Thyroid gland (tissue), 4 donors: Measurements from ENCODE around the gene SPTBN2. TPM values are rescaled to one million over a fixed set of nuclear protein-coding genes. Genes with fewer than 3 reads are reported as not detected.

Source experiments
- DNase-seq, 2 donors: peaks; one replicate each; pipeline ENCODE4 v3.0.0-alpha.2; 2019
- H3K27ac ChIP-seq, 3 donors: fragments of 200-600 bp; sonication (generic); 1 replicate in 2 of 3; 2 replicates in 1 of 3; pipeline ENCODE4 v1.5.1; 2016 to 2019; ENCODE audit warnings: mild to moderate bottlenecking in 1 of 3, moderate library complexity in 1 of 3
- H3K27me3 ChIP-seq: fragments of 200-600 bp; sonication (generic); one replicate; pipeline ENCODE4 v1.5.1; 2019
- H3K36me3 ChIP-seq, 2 donors: fragments of 200-600 bp; sonication (generic); one replicate each; pipeline ENCODE4 v1.5.1; 2016 to 2019
- H3K4me1 ChIP-seq, 2 donors: fragments of 200-600 bp; sonication (generic); one replicate each; pipeline ENCODE4 v1.5.1; 2017 to 2019
- H3K4me3 ChIP-seq, 3 donors: fragments of 200-600 bp; sonication (generic); replicated peaks in 1 of 3; 1 replicate in 2 of 3; 2 replicates in 1 of 3; pipeline ENCODE4 v1.5.1; 2016; ENCODE audit warnings: mild to moderate bottlenecking in 1 of 3
- H3K9me3 ChIP-seq: fragments of 200-600 bp; sonication (generic); one replicate; pipeline ENCODE4 v1.5.1; 2017
- CTCF ChIP-seq, 6 experiments: fragments of 200-600 bp in 3 of 6; fragments of 450-650 bp in 3 of 6; sonication (generic) in 3 of 6; IDR thresholded peaks; one replicate each; pipeline ENCODE4 v1.5.1; 2016 to 2019; ENCODE audit warnings: antibody characterized with exemption in 6 of 6, mild to moderate bottlenecking in 2 of 6, inconsistent platforms in 1 of 6, moderate library complexity in 1 of 6
- POLR2A ChIP-seq, 2 donors: fragments of 450-650 bp; IDR thresholded peaks; one replicate each; pipeline ENCODE4 v1.6.1; 2017; ENCODE audit warnings: antibody characterized with exemption in 2 of 2, mild to moderate bottlenecking in 2 of 2, moderate library complexity in 1 of 2
- WGBS, 2 donors: methylation state at CpG; one replicate each; pipeline ENCODE4 v1.1.5; 2017; 5-methylcytosine and 5-hydroxymethylcytosine counted together
- intact Hi-C: fragments of 100-400 bp; cut with DNase I; formaldehyde crosslinking; loops from one replicate; pipeline ENCODE4 v1.15.1; 2023
- total RNA-seq, 4 donors: library from RNA; depleted of rRNA; stranded (reverse); fragments of >200 nt; gene quantifications; one replicate each; pipeline ENCODE4 v1.2.3, GENCODE V29; 2016

Gene SPTBN2
- total RNA-seq, 4 donors from 2014 or later: 0.25 to 1.6 (median 0.83) TPM

GRCh38 chr11:66708094-66708493, 20.9 kb downstream of the SPTBN2 start:
- Histone ChIP-seq H3K4me1 (no peaks in the 10 kb centered on the region), H3K27ac (no peak overlapping the region), H3K36me3 (no peaks in the 10 kb centered on the region), H3K9me3 (no peaks in the 10 kb centered on the region), H3K27me3 (no peaks in the 10 kb centered on the region), H3K4me3 (no peak overlapping the region)
- intact Hi-C loops: no loop called here
- TF ChIP-seq CTCF (IDR thresholded peaks at IDR 0.05): no peak
- no peak for TF ChIP-seq POLR2A (IDR thresholded peaks at IDR 0.05)
- WGBS, 2 donors: 93 to 94% methylated on average over 19 to 20 of the region's 20 CpGs
- DNase-seq: no peak

- H3K27me3 ChIP-seq: no peaks in the 10 kb centered on the region
- H3K36me3 ChIP-seq: no peaks in the 10 kb centered on the region
- WGBS, 2 donors: 96 to 98% methylated on average over 25 to 26 of the region's 26 CpGs
- H3K4me3 ChIP-seq: no peak overlapping the region
- TF ChIP-seq CTCF (IDR thresholded peaks at IDR 0.05) (no peak), POLR2A (IDR thresholded peaks at IDR 0.05) (no peak)
- no peak for DNase-seq
- H3K4me1 ChIP-seq: no peaks in the 10 kb centered on the region
- intact Hi-C loops: no loop called here
- no peak overlapping the region for H3K27ac ChIP-seq
- no peaks in the 10 kb centered on the region for H3K9me3 ChIP-seq
Observed at GRCh38 chr11:66707486-66707885, 21.5 kb downstream of the SPTBN2 start.

GRCh38 chr11:66706989-66707388, 22.0 kb downstream of the SPTBN2 start:
- Histone ChIP-seq H3K27ac (no peak overlapping the region), H3K36me3 (no peaks in the 10 kb centered on the region), H3K27me3 (no peaks in the 10 kb centered on the region), H3K4me3 (no peak overlapping the region), H3K9me3 (no peaks in the 10 kb centered on the region), H3K4me1 (no peaks in the 10 kb centered on the region)
- no peak for DNase-seq
- TF ChIP-seq POLR2A (IDR thresholded peaks at IDR 0.05) (no peak), CTCF (IDR thresholded peaks at IDR 0.05) (no peak)
- intact Hi-C loops: no loop called here
- 91 to 92% methylated on average over 9 of the region's 9 CpGs for WGBS, 2 donors

GRCh38 chr11:66705587-66706335, 23.3 kb downstream of the SPTBN2 start:
- WGBS, 2 donors: 90 to 94% methylated on average over 26 of the region's 26 CpGs
- no peaks in the 10 kb centered on the region for H3K9me3 ChIP-seq
- H3K4me3 ChIP-seq: no peak overlapping the region
- no peaks in the 10 kb centered on the region for H3K36me3 ChIP-seq
- no peaks in the 10 kb centered on the region for H3K27me3 ChIP-seq
- DNase-seq: no peak
- no peak for TF ChIP-seq POLR2A (IDR thresholded peaks at IDR 0.05)
- TF ChIP-seq CTCF (IDR thresholded peaks at IDR 0.05): no peak
- no peak overlapping the region for H3K27ac ChIP-seq
- intact Hi-C loops: no loop called here
- no peaks in the 10 kb centered on the region for H3K4me1 ChIP-seq

GRCh38 chr11:66704659-66705360, 24.2 kb downstream of the SPTBN2 start:
- TF ChIP-seq CTCF (IDR thresholded peaks at IDR 0.05) (no peak), POLR2A (IDR thresholded peaks at IDR 0.05) (no peak)
- no peaks in the 10 kb centered on the region for H3K36me3 ChIP-seq

More at GRCh38 chr11:66704659-66705360, 24.2 kb downstream of the SPTBN2 start:
- no peaks in the 10 kb centered on the region for H3K27me3 ChIP-seq
- no peak for DNase-seq
- WGBS, 2 donors: 90 to 95% methylated on average over 16 to 30 of the region's 46 CpGs
- no peaks in the 10 kb centered on the region for H3K9me3 ChIP-seq
- no peaks in the 10 kb centered on the region for H3K4me1 ChIP-seq
- intact Hi-C loops: no loop called here
- H3K27ac ChIP-seq: no peak overlapping the region
- no peak overlapping the region for H3K4me3 ChIP-seq
